ENCODE data around the gene TMEM80.
"Not testable (repeated sequence)": the region's sequence is repeated elsewhere in the genome, so short reads cannot be mapped to it uniquely, and the experiment has no call there.

Gene TMEM80

GRCh38 chr11:653837-654236, 41.8 kb upstream of the TMEM80 start:
- no peak overlapping the region for H3K4me3 ChIP-seq (ENCODE audit: low read depth, low read length, poor library complexity, severe bottlenecking)
- H4K20me1 ChIP-seq (ENCODE audit: insufficient read depth, low read length), result no peaks in the 10 kb centered on the region
- no peaks in the 10 kb centered on the region for H3F3A ChIP-seq (ENCODE audit: insufficient read depth, low read length)
- no peaks in the 10 kb centered on the region for H3K4me1 ChIP-seq (ENCODE audit: insufficient read depth, low read length, severe bottlenecking)
- H3K27ac ChIP-seq (ENCODE audit: low read depth, low read length, poor library complexity, severe bottlenecking), result no peak overlapping the region
- no peaks in the 10 kb centered on the region for H3K79me2 ChIP-seq (ENCODE audit: insufficient read depth, low read length)
- no peaks in the 10 kb centered on the region for H3K27me3 ChIP-seq (ENCODE audit: insufficient read depth, low read length)
- TF ChIP-seq CTCF (IDR thresholded peaks at IDR 0.05; ENCODE audit: low read length) (no peak), EZH2 (IDR thresholded peaks at IDR 0.05; ENCODE audit: borderline replicate concordance, low read length) (no peak)
- H3K9me2 ChIP-seq (ENCODE audit: low read depth, low read length), result no peaks in the 10 kb centered on the region
- H3K36me3 ChIP-seq (ENCODE audit: insufficient read depth, low read length), result peaks cover 23% of the 10 kb centered on the region
- no peak overlapping the region for H3K4me2 ChIP-seq (ENCODE audit: low read length)
- H3K9me3 ChIP-seq (ENCODE audit: low read length), result no peaks in the 10 kb centered on the region
- no peak overlapping the region for H3K9ac ChIP-seq (ENCODE audit: low read length)
- no peak overlapping the region for H2AFZ ChIP-seq (ENCODE audit: low read length)

GRCh38 chr11:654444-654843, 41.2 kb upstream of the TMEM80 start:
- H3K9ac ChIP-seq (ENCODE audit: low read length); H3K27ac ChIP-seq (ENCODE audit: low read depth, low read length, poor library complexity, severe bottlenecking); H3K4me3 ChIP-seq (ENCODE audit: low read depth, low read length, poor library complexity, severe bottlenecking); H3K4me2 ChIP-seq (ENCODE audit: low read length); H2AFZ ChIP-seq (ENCODE audit: low read length); H3K9me3 ChIP-seq (ENCODE audit: low read length); H3K79me2 ChIP-seq (ENCODE audit: insufficient read depth, low read length); H3K9me2 ChIP-seq (ENCODE audit: low read depth, low read length); H3K27me3 ChIP-seq (ENCODE audit: insufficient read depth, low read length); H4K20me1 ChIP-seq (ENCODE audit: insufficient read depth, low read length); H3K4me1 ChIP-seq (ENCODE audit: insufficient read depth, low read length, severe bottlenecking); H3F3A ChIP-seq (ENCODE audit: insufficient read depth, low read length): not testable (repeated sequence)
- H3K36me3 ChIP-seq (ENCODE audit: insufficient read depth, low read length), result peaks cover 24% of the 10 kb centered on the region

- Histone ChIP-seq H3K27ac (ENCODE audit: low read depth, low read length, poor library complexity, severe bottlenecking) (no peak overlapping the region), H3K9ac (ENCODE audit: low read length) (no peak overlapping the region), H3F3A (ENCODE audit: insufficient read depth, low read length) (no peaks in the 10 kb centered on the region), H3K9me2 (ENCODE audit: low read depth, low read length) (no peaks in the 10 kb centered on the region), H2AFZ (ENCODE audit: low read length) (no peak overlapping the region), H4K20me1 (ENCODE audit: insufficient read depth, low read length) (no peaks in the 10 kb centered on the region), H3K27me3 (ENCODE audit: insufficient read depth, low read length) (no peaks in the 10 kb centered on the region), H3K4me1 (ENCODE audit: insufficient read depth, low read length, severe bottlenecking) (peaks cover 7% of the 10 kb centered on the region), H3K79me2 (ENCODE audit: insufficient read depth, low read length) (no peaks in the 10 kb centered on the region), H3K9me3 (ENCODE audit: low read length) (no peaks in the 10 kb centered on the region), H3K4me2 (ENCODE audit: low read length) (no peak overlapping the region), H3K4me3 (ENCODE audit: low read depth, low read length, poor library complexity, severe bottlenecking) (no peak overlapping the region), H3K36me3 (ENCODE audit: insufficient read depth, low read length) (peaks cover 21% of the 10 kb centered on the region; the same call in 1 of the 2 replicates)
- TF ChIP-seq EZH2 (IDR thresholded peaks at IDR 0.05; ENCODE audit: borderline replicate concordance, low read length) (no peak), CTCF (IDR thresholded peaks at IDR 0.05; ENCODE audit: low read length) (no peak)
Observed at GRCh38 chr11:655036-655726, 40.4 kb upstream of the TMEM80 start.

- no peaks in the 10 kb centered on the region for H4K20me1 ChIP-seq (ENCODE audit: insufficient read depth, low read length)
- no peak overlapping the region for H3K9ac ChIP-seq (ENCODE audit: low read length)
- H2AFZ ChIP-seq (ENCODE audit: low read length), result no peak overlapping the region
Observed at GRCh38 chr11:656426-656825, 39.2 kb upstream of the TMEM80 start.

More at GRCh38 chr11:656426-656825, 39.2 kb upstream of the TMEM80 start:
- Histone ChIP-seq H3K4me3 (ENCODE audit: low read depth, low read length, poor library complexity, severe bottlenecking) (no peak overlapping the region), H3K36me3 (ENCODE audit: insufficient read depth, low read length) (peaks cover 16% of the 10 kb centered on the region; the same call in 1 of the 2 replicates), H3K9me2 (ENCODE audit: low read depth, low read length) (no peaks in the 10 kb centered on the region), H3K79me2 (ENCODE audit: insufficient read depth, low read length) (no peaks in the 10 kb centered on the region), H3K4me2 (ENCODE audit: low read length) (no peak overlapping the region), H3K4me1 (ENCODE audit: insufficient read depth, low read length, severe bottlenecking) (peaks cover 13% of the 10 kb centered on the region), H3F3A (ENCODE audit: insufficient read depth, low read length) (no peaks in the 10 kb centered on the region), H3K27ac (ENCODE audit: low read depth, low read length, poor library complexity, severe bottlenecking) (no peak overlapping the region), H3K27me3 (ENCODE audit: insufficient read depth, low read length) (no peaks in the 10 kb centered on the region), H3K9me3 (ENCODE audit: low read length) (no peaks in the 10 kb centered on the region)
- TF ChIP-seq CTCF (IDR thresholded peaks at IDR 0.05; ENCODE audit: low read length) (no peak), EZH2 (IDR thresholded peaks at IDR 0.05; ENCODE audit: borderline replicate concordance, low read length) (no peak)
